Renal cortical epithelial cell (primary cell): Measurements from ENCODE around the gene CCDC160. TPM values are rescaled to one million over a fixed set of nuclear protein-coding genes. Genes with fewer than 3 reads are reported as not detected.

Experiments
- total RNA-seq: library from RNA; depleted of rRNA; stranded (reverse); fragments of >200 nt; gene quantifications from 2 replicates; pipeline ENCODE4 v1.2.3, GENCODE V29; 2014

CCDC160 gene
- total RNA-seq, 1 donor from 2014 or later, result 3.0 TPM

Other genes starting within 250 kb of the CCDC160 start
- 41.0 and 47.0 TPM in 2 replicates for gene PHF6, start 136.1 kb downstream of the CCDC160 start, total RNA-seq
- 26.6 and 73.0 TPM in 2 replicates for gene HPRT1, start 223.0 kb downstream of the CCDC160 start, total RNA-seq